Endothelial cell of umbilical vein (primary cell): ENCODE data around the gene KCTD6. TPM values are rescaled to one million over a fixed set of nuclear protein-coding genes. Genes with fewer than 3 reads are reported as not detected.

Experiments
- BruUV-seq: library from RNA; stranded (reverse); fragments of 400-500 nt; replicated peaks from 2 replicates; lab custom pipeline; 2021; lab: Mats Ljungman, UMichigan
- CTCF ChIA-PET: fragments of 300-600, 350-600 bp; sonication (Branson Sonifier 250); formaldehyde crosslinking; loops from one replicate; lab custom pipeline; 2021; ENCODE audit warnings: antibody characterized with exemption, inconsistent platforms; lab: Charles Lee
- POLR2A ChIA-PET: fragments of 300-600, 350-600 bp; sonication (Branson Sonifier 250); formaldehyde crosslinking; loops from one replicate; lab custom pipeline; 2021; ENCODE audit warnings: antibody characterized with exemption, inconsistent platforms; lab: Charles Lee
- DNase-seq: peaks from one replicate; pipeline ENCODE4 v3.0.0-alpha.2; 2011; ENCODE audit warnings: low read depth, low spot score
- FAIRE-seq: peaks from 2 replicates; lab custom pipeline; 2011; peaks lifted over from hg19 to GRCh38; lab: Jason Lieb, UNC
- H2AFZ ChIP-seq: 2 replicates; pipeline ENCODE4 v1.6.0; 2012; ENCODE audit warnings: low read depth, low read length, control low read depth, inconsistent platforms
- H3K27ac ChIP-seq: 2 replicates; pipeline ENCODE4 v1.5.1; 2011; ENCODE audit warnings: low read depth, mild to moderate bottlenecking, control low read depth, low read length, moderate library complexity; ENCODE audit not compliant: insufficient read depth
- H3K27me3 ChIP-seq, 2 experiments: 2 replicates each; pipeline versions ENCODE4 v1.6.0 to v1.6.1; 2011; ENCODE audit warnings: low read length in 2 of 2, mixed read lengths in 1 of 2; ENCODE audit not compliant: control insufficient read depth in 2 of 2, insufficient read depth in 2 of 2
- H3K36me3 ChIP-seq, 2 experiments: 2 replicates in 1 of 2; 3 replicates in 1 of 2; pipeline ENCODE4 v1.5.1; 2011; ENCODE audit warnings: low read length in 2 of 2, mild to moderate bottlenecking in 1 of 2, moderate library complexity in 1 of 2; ENCODE audit not compliant: control insufficient read depth in 2 of 2, insufficient read depth in 2 of 2; ENCODE audit errors: extremely low read depth in 1 of 2
- H3K4me1 ChIP-seq: 3 replicates; pipeline ENCODE4 v1.5.1; 2011; ENCODE audit warnings: mild to moderate bottlenecking, low read length; ENCODE audit not compliant: control insufficient read depth, insufficient read depth; ENCODE audit errors: extremely low read depth
- H3K4me2 ChIP-seq: 2 replicates; pipeline ENCODE4 v1.6.1; 2011; ENCODE audit warnings: low read length, control low read depth, mixed read lengths; ENCODE audit not compliant: insufficient read depth
- H3K4me3 ChIP-seq, 3 experiments: fragments of 200-600 bp in 1 of 3; sonication (generic), shearing (Covaris generic) in 1 of 3; replicated peaks in 1 of 3; 2 replicates each; pipeline ENCODE4 v1.5.1; 2011 to 2016; ENCODE audit warnings: control low read depth in 3 of 3, low read length in 3 of 3, mild to moderate bottlenecking in 2 of 3, inconsistent platforms in 1 of 3, low read depth in 1 of 3, moderate library complexity in 1 of 3; ENCODE audit not compliant: insufficient read depth in 1 of 3
- H3K79me2 ChIP-seq: 2 replicates; pipeline ENCODE4 v1.6.0; 2012; ENCODE audit warnings: low read length, inconsistent platforms; ENCODE audit not compliant: control insufficient read depth, insufficient read depth
- H3K9ac ChIP-seq: replicated peaks from 2 replicates; pipeline ENCODE3; 2011; ENCODE audit warnings: low read length, control low read depth; ENCODE audit not compliant: insufficient read depth; ENCODE audit errors: extremely low read depth
- H3K9me1 ChIP-seq: replicated peaks from 3 replicates; pipeline ENCODE4 v1.6.0; 2011; ENCODE audit warnings: mild to moderate bottlenecking, low read length; ENCODE audit not compliant: control insufficient read depth, insufficient read depth; ENCODE audit errors: extremely low read depth
- H3K9me3 ChIP-seq: replicated peaks from 2 replicates; pipeline ENCODE4 v1.5.1; 2012; ENCODE audit warnings: low read length, inconsistent platforms; ENCODE audit not compliant: control insufficient read depth, insufficient read depth
- H4K20me1 ChIP-seq: replicated peaks from 2 replicates; pipeline ENCODE3; 2011; ENCODE audit warnings: mild to moderate bottlenecking, low read length; ENCODE audit not compliant: control insufficient read depth, insufficient read depth; ENCODE audit errors: extremely low read depth
- EZH2 ChIP-seq: IDR thresholded peaks from 2 replicates; pipeline ENCODE4 v1.6.1; 2012; ENCODE audit warnings: borderline replicate concordance, low read depth, mild to moderate bottlenecking, moderate library complexity, low read length, inconsistent platforms; ENCODE audit not compliant: severe bottlenecking
- FOS ChIP-seq: IDR thresholded peaks from 2 replicates; pipeline ENCODE4 v1.6.1; 2011; ENCODE audit warnings: mild to moderate bottlenecking, low read length, moderate library complexity, borderline replicate concordance; ENCODE audit not compliant: insufficient read depth
- GATA2 ChIP-seq: IDR thresholded peaks from 2 replicates; pipeline ENCODE4 v1.7.0; 2011; ENCODE audit warnings: low read depth, mild to moderate bottlenecking, moderate library complexity, mixed read lengths, low read length; ENCODE audit not compliant: insufficient read length, insufficient read depth
- JUN ChIP-seq: IDR thresholded peaks from 2 replicates; pipeline ENCODE4 v1.6.1; 2011; ENCODE audit warnings: borderline replicate concordance, low read depth; ENCODE audit not compliant: insufficient read length, insufficient read depth
- MYC ChIP-seq: IDR thresholded peaks from one replicate; pipeline ENCODE4 v1.6.1; 2011; ENCODE audit warnings: mild to moderate bottlenecking, low read depth, low read length
- POLR2A ChIP-seq: IDR thresholded peaks from 2 replicates; pipeline ENCODE4 v1.6.1; 2012; ENCODE audit warnings: low read depth, mild to moderate bottlenecking, control low read depth, low read length
- POLR2AphosphoS5 ChIP-seq: IDR thresholded peaks from 2 replicates; pipeline ENCODE4 v1.6.1; 2012; ENCODE audit warnings: low read depth, mild to moderate bottlenecking, control low read depth, low read length, moderate library complexity; ENCODE audit not compliant: insufficient read depth
- dilution Hi-C: fragments of 300-500 bp; cut with MboI; formaldehyde crosslinking; loops from one replicate; pipeline ENCODE4 v1.15.0; 2019; ENCODE audit warnings: low sequenced_read_pairs; ENCODE audit not compliant: extremely low pct_ligation_motif_present
- intact Hi-C: fragments of 100-400 bp; cut with micrococcal nuclease; formaldehyde crosslinking; loops from one replicate; pipeline ENCODE4 v1.10.0; 2022
- polyA plus RNA-seq, 4 experiments: library from polyadenylated mRNA; depleted of rRNA in 3 of 4; stranded (reverse) in 3 of 4; unstranded in 1 of 4; fragments of >200 nt; gene quantifications; 2 replicates each; pipeline versions ENCODE4 v1.2.1 to v1.2.3, GENCODE V29; 2011 to 2012; ENCODE audit warnings: missing spikeins in 1 of 4
- total RNA-seq: library from RNA; stranded (reverse); gene quantifications from 2 replicates; pipeline ENCODE4 v1.2.3, GENCODE V29; 2021
- TF ChIP-seq, protein P1 (sequence below): IDR thresholded peaks from 2 replicates; pipeline ENCODE4 v1.6.1; 2011; ENCODE audit not compliant: insufficient read depth, insufficient read length
- TF ChIP-seq, protein P2 (sequence below), 2 donors: IDR thresholded peaks; 1 replicate in 1 of 2; 2 replicates in 1 of 2; pipeline ENCODE4 v1.5.1; 2011; ENCODE audit warnings: low read length in 2 of 2, mild to moderate bottlenecking in 2 of 2, moderate library complexity in 2 of 2, control low read depth in 1 of 2, inconsistent platforms in 1 of 2, low read depth in 1 of 2; ENCODE audit not compliant: insufficient read depth in 1 of 2; ENCODE audit errors: extremely low read depth in 1 of 2

KCTD6 gene
- total and polyA plus RNA-seq, 2 donors (not counting 3 experiments of a cell fraction or from before 2014, with no cell fraction given) = 6.4 TPM

DNA sequence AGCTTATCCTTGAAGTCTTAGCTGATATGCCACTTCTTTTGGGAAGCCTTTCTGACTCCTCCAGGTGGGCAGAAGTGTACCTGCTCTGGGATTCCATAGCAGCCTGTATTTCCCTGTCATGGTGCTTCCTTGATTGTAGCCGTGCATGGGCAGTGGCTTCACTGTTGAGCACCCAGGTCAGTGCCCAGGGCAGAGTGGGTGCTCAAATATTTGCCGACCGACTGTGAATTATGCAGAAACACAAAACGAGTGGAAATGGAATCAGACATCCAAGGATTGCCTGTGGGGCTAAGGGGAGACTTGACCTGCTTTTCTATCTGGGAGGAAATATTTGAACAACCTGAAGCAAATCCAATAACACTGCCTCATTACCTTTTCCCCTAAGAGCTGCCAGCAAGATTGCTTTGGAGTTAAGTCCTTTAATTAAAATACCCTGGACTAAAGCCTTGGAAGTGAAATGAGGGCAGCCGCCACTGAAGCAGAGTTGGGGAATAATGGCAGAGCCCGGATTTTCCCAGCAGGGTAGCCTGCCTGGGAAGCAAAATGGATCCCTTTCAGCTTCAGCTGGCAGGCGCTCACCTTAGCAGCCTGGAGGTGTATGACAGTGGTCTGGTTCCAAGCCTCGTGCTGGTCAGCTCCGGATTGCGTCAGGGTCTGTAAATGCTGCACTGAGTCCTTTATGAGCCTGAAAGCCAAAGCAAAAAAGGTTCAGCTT is 30.2 kb downstream of the KCTD6 start:
- Histone ChIP-seq H4K20me1 (no peaks in the 10 kb centered on the region), H3K36me3 (no peaks in the 10 kb centered on the region), H3K9me3 (no peaks in the 10 kb centered on the region), H3K4me1 (peaks cover 3% of the 10 kb centered on the region), H3K4me2 (no peak overlapping the region), H3K27me3 (no peaks in the 10 kb centered on the region), H3K4me3 (no peak overlapping the region), H3K27ac (no peak overlapping the region), H3K9ac (no peak overlapping the region), H3K79me2 (no peaks in the 10 kb centered on the region), H3K9me1 (no peaks in the 10 kb centered on the region), H2AFZ (no peak overlapping the region)
- DNase-seq = no peak
- dilution Hi-C loops (no loop called here), intact Hi-C loops (no loop called here)
- CTCF ChIA-PET = interaction anchor here (1.2 to 2.1 kb wide), 3 partner anchors 11 to 89 kb away, joined by 3 to 10 read pairs (median 3); partner anchors contain the start of genes KCTD6 and PDHB
- no TSS peak for BruUV-seq
- FAIRE-seq = no peak
- POLR2A ChIA-PET = no interaction called here
- no peak for TF ChIP-seq JUN
- no peak for TF ChIP-seq EZH2
- no peak for TF ChIP-seq GATA2
- TF ChIP-seq MYC = no peak
- TF ChIP-seq, protein P1, sequence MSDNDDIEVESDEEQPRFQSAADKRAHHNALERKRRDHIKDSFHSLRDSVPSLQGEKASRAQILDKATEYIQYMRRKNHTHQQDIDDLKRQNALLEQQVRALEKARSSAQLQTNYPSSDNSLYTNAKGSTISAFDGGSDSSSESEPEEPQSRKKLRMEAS = no peak
- no peak for TF ChIP-seq POLR2A
- no peak for TF ChIP-seq POLR2AphosphoS5
- no peak for TF ChIP-seq FOS
- TF ChIP-seq, protein P2, sequence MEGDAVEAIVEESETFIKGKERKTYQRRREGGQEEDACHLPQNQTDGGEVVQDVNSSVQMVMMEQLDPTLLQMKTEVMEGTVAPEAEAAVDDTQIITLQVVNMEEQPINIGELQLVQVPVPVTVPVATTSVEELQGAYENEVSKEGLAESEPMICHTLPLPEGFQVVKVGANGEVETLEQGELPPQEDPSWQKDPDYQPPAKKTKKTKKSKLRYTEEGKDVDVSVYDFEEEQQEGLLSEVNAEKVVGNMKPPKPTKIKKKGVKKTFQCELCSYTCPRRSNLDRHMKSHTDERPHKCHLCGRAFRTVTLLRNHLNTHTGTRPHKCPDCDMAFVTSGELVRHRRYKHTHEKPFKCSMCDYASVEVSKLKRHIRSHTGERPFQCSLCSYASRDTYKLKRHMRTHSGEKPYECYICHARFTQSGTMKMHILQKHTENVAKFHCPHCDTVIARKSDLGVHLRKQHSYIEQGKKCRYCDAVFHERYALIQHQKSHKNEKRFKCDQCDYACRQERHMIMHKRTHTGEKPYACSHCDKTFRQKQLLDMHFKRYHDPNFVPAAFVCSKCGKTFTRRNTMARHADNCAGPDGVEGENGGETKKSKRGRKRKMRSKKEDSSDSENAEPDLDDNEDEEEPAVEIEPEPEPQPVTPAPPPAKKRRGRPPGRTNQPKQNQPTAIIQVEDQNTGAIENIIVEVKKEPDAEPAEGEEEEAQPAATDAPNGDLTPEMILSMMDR (IDR thresholded peaks at IDR 0.05; ENCODE audit: extremely low read depth in 1 of 2, insufficient read depth in 1 of 2, low read depth in 1 of 2, low read length in 2 of 2) = no peak
